ENCODE measurements around the gene RBBP8NL. TPM values are rescaled to one million over a fixed set of nuclear protein-coding genes. Genes with fewer than 3 reads are reported as not detected.

The RBBP8NL gene
- total and polyA plus RNA-seq, 9 of the 15 experiments (the other 6 are each of a cell fraction or from before 2014, with no cell fraction given) = not detected

DNA sequence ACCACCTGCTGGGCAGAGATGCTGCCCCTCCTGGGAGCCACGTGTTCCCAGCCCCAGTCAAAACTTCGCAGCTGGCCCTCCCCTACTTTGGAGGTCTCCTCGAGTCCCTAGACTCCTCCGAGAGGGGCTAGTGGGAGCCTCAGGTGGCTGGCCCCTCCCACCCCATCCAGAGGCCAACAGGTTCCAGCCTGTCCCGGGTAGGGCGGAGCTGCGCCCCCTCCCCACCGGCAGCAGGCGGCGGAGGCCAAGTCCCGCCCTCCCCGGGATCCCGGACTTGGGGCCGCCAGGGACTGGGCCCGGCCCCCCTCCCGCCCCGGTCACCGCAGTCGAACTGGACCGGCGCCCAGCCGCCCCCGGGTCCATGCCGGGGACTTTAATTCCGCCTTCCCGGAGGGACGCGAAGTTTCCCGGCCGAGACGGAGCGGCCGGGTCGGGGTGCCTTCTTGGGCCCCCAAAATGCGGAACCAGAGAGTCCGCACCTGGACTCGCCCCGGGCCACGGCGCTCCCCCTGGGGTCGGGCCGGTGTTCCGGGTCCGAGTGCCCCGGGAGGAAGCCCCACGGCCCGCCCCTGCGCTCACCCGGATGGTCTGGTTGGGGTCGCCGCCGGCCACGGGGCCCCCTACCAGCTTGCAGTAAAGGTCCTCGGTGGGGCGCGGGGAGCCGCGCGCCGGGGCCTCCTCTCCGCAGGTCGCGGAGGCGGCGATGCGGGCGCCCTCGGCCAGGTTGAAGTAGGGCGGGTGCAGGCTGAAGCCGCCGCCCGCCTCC is 60.8 kb downstream of the RBBP8NL start (continued):
- no peak for TF ChIP-seq GMEB1 (CRISPR knock-in tag; IDR thresholded peaks at IDR 0.05)
- TF ChIP-seq SP2 (IDR thresholded peaks at IDR 0.05; ENCODE audit: extremely low read depth, low read depth, low read length, poor library complexity, severe bottlenecking) = no peak
- no peak for TF ChIP-seq SPI1 (IDR thresholded peaks at IDR 0.05; ENCODE audit: borderline replicate concordance, low read depth, low read length)
- TF ChIP-seq ZNF583 (CRISPR knock-in tag; IDR thresholded peaks at IDR 0.05) = no peak
- TF ChIP-seq ZKSCAN8 (CRISPR knock-in tag; IDR thresholded peaks at IDR 0.05) = no peak
- TF ChIP-seq, protein P1, sequence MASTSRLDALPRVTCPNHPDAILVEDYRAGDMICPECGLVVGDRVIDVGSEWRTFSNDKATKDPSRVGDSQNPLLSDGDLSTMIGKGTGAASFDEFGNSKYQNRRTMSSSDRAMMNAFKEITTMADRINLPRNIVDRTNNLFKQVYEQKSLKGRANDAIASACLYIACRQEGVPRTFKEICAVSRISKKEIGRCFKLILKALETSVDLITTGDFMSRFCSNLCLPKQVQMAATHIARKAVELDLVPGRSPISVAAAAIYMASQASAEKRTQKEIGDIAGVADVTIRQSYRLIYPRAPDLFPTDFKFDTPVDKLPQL (IDR thresholded peaks at IDR 0.05; ENCODE audit: extremely low read depth, insufficient read length) = no peak
- peak; percentile 82 for TF ChIP-seq CHD2 (IDR thresholded peaks at IDR 0.05; ENCODE audit: low read depth, low read length)
- no peak for TF ChIP-seq ZNF384 (IDR thresholded peaks at IDR 0.05; ENCODE audit: low read depth, low read length)
- TF ChIP-seq GTF2F1 (IDR thresholded peaks at IDR 0.05; ENCODE audit: low read depth, low read length) = no peak
- no peak for TF ChIP-seq ATF4 (CRISPR knock-in tag; IDR thresholded peaks at IDR 0.05)
- no peak for TF ChIP-seq MYNN (IDR thresholded peaks at IDR 0.05)
- no peak for TF ChIP-seq MYNN (CRISPR knock-in tag; IDR thresholded peaks at IDR 0.05)
- TF ChIP-seq TAF1 (IDR thresholded peaks at IDR 0.05; ENCODE audit: control insufficient read depth, extremely low read depth, insufficient read depth, low read length, severe bottlenecking) = peak; percentile 20
- TF ChIP-seq XRCC5 (IDR thresholded peaks at IDR 0.05; ENCODE audit: low read depth, low read length) = no peak
- TF ChIP-seq IFI16 (CRISPR knock-in tag; IDR thresholded peaks at IDR 0.05) = no peak
- TF ChIP-seq NR3C1 (CRISPR knock-in tag; IDR thresholded peaks at IDR 0.05) = no peak
- no peak for TF ChIP-seq ZBTB5 (IDR thresholded peaks at IDR 0.05)
- TF ChIP-seq ZNF766 (CRISPR knock-in tag; conservative IDR thresholded peaks at IDR 0.05) = 0 out of 2 replicates have a peak, but pooled peaks have one; percentile 43
- TF ChIP-seq E2F8 (IDR thresholded peaks at IDR 0.05; ENCODE audit: low read depth, partially characterized antibody) = no peak
- no peak for TF ChIP-seq ZNF551 (CRISPR knock-in tag; IDR thresholded peaks at IDR 0.05)
- TF ChIP-seq ZNF197 (CRISPR knock-in tag; IDR thresholded peaks at IDR 0.05; ENCODE audit: low read depth) = no peak

Measured in K562 (cell line).